Neutrophil (primary cell): ENCODE results near the gene WNT7B.

Source experiments
- H3K27ac ChIP-seq: fragments of 200-600 bp; sonication (generic); 2 replicates; pipeline ENCODE4 v1.5.1; 2016; ENCODE audit warnings: mild to moderate bottlenecking, moderate library complexity
- H3K27me3 ChIP-seq: fragments of 200-600 bp; sonication (generic); 2 replicates; pipeline ENCODE4 v1.6.0; 2016; ENCODE audit warnings: mild to moderate bottlenecking
- H3K36me3 ChIP-seq: fragments of 200-600 bp; sonication (generic); 2 replicates; pipeline ENCODE4 v1.5.1; 2017
- H3K4me1 ChIP-seq, 2 experiments: fragments of 200-600 bp in 1 of 2; sonication (generic) in 1 of 2; 1 replicate in 1 of 2; 2 replicates in 1 of 2; pipeline versions ENCODE4 v1.5.1 to v1.6.1; 2013 to 2016; ENCODE audit warnings: low read depth in 1 of 2, low read length in 1 of 2, mild to moderate bottlenecking in 1 of 2, moderate library complexity in 1 of 2; ENCODE audit not compliant: control insufficient read depth in 1 of 2, insufficient read depth in 1 of 2
- H3K4me3 ChIP-seq, 2 experiments: fragments of 200-600 bp in 1 of 2; sonication (generic) in 1 of 2; 1 replicate in 1 of 2; 2 replicates in 1 of 2; pipeline ENCODE4 v1.5.1; 2013 to 2016; ENCODE audit warnings: low read depth in 1 of 2, low read length in 1 of 2, mild to moderate bottlenecking in 1 of 2, moderate library complexity in 1 of 2
- H3K9me3 ChIP-seq: fragments of 200-600 bp; sonication (generic); 2 replicates; pipeline ENCODE4 v1.5.1; 2016
- CTCF ChIP-seq: fragments of 200-600 bp; sonication (generic); IDR thresholded peaks from 2 replicates; pipeline ENCODE4 v1.5.1; 2016; ENCODE audit warnings: antibody characterized with exemption

The WNT7B gene

DNA sequence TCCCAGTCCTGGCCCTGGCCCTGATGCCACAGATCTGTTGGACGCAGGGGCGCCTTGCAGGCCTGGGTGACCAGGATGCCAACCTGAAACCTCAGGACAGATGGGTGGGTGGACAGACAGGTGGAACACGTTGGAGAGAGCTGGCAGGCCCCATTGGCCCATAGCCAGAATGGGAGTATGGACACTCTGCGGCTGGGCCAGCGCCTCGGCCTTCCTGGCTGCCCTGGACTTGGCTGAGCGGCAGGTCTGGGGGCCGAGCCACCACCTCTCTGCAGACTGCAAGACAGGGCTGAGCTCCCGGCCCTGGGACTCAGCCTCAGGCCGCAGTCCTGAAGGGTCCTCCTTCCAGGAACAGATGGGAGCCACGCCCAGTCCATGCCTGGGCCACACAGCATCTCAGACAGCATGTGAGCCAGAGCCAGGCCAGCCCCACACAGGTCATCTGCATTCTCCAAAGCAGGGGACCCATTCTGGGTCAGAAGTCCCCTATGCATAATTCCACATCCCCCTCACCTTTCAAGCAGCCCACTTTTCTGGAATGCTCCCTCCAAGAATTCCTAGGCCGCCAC, 14.1 kb downstream of the WNT7B start:
- Histone ChIP-seq H3K27me3 (peaks cover 44% of the 10 kb centered on the region), H3K4me3 (no peak overlapping the region), H3K4me1 (no peaks in the 10 kb centered on the region), H3K27ac (no peak overlapping the region), H3K9me3 (no peaks in the 10 kb centered on the region), H3K36me3 (no peaks in the 10 kb centered on the region)
- no peak for TF ChIP-seq CTCF

DNA sequence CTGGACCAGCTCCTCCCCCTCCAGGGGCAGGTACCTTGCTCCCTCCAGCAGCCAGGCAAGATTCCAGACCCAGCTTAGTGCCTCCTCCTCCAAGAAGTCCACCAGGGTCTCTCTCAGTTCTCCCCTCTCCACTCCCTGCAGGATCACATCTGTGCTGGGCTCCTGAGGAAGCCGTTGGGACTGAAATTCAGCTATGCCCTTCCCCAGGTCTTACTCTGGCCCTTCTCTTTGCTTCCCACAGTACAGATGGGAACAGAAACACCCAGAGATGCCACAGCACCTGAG, 14.6 kb downstream of the WNT7B start:
- Histone ChIP-seq H3K4me3 (no peak overlapping the region), H3K9me3 (no peaks in the 10 kb centered on the region), H3K27me3 (peaks cover 39% of the 10 kb centered on the region), H3K27ac (no peak overlapping the region), H3K36me3 (no peaks in the 10 kb centered on the region), H3K4me1 (no peaks in the 10 kb centered on the region)
- TF ChIP-seq CTCF: no peak

GRCh38 chr22:45961679-45962433, 15.1 kb downstream of the WNT7B start:
- no peak for TF ChIP-seq CTCF
- H3K27me3 ChIP-seq: peaks cover 34% of the 10 kb centered on the region
- H3K4me3 ChIP-seq: no peak overlapping the region
- no peaks in the 10 kb centered on the region for H3K4me1 ChIP-seq
- H3K27ac ChIP-seq: no peak overlapping the region
- no peaks in the 10 kb centered on the region for H3K9me3 ChIP-seq
- no peaks in the 10 kb centered on the region for H3K36me3 ChIP-seq

GRCh38 chr22:45960477-45961386, 16.2 kb downstream of the WNT7B start:
- no peak for TF ChIP-seq CTCF
- H3K36me3 ChIP-seq: no peaks in the 10 kb centered on the region
- H3K4me1 ChIP-seq: no peaks in the 10 kb centered on the region
- no peaks in the 10 kb centered on the region for H3K9me3 ChIP-seq
- H3K27me3 ChIP-seq: peaks cover 23% of the 10 kb centered on the region
- no peak overlapping the region for H3K27ac ChIP-seq
- H3K4me3 ChIP-seq: no peak overlapping the region

DNA sequence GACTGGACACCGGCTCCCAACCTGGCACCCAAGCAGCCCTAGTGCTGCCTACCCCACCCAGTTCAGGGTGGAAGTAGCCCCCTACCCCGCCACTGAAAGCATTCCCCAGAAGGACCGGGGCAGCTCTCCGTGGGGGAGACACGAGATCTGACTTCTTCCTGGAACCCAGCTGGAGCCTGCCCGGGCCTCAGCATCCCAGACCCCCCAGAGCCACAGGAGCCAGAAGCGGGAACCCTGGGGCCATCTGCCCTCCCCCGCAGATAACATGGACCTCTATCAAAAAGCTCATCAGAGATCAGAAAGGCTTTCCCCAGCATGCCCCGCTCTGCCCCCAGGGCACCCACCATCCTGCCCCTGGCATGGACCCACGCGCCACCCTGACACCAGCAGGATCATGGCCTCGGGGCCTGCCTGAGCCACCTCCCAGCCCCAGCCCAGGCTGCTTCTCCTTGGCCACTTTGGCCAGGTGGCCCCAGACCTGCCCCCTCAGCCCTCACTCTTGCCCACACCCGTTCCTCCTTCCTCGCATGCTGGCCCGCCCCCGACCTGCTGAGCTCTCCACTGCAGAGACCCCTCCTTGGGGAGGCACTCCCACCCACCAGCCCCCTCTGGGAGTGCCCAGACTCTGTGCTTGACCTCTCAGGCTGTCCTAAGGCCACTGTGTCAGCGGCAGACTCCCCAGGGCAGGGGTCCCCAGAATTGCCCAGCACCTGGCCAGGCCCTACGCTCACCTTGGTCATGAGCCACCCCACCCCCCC, 17.1 kb downstream of the WNT7B start:
- Histone ChIP-seq H3K27ac (no peak overlapping the region), H3K4me3 (no peak overlapping the region), H3K36me3 (no peaks in the 10 kb centered on the region), H3K4me1 (no peaks in the 10 kb centered on the region), H3K9me3 (no peaks in the 10 kb centered on the region), H3K27me3 (peaks cover 22% of the 10 kb centered on the region)
- no peak for TF ChIP-seq CTCF
